ENCODE data around the gene GFRA3. TPM values are rescaled to one million over a fixed set of nuclear protein-coding genes. Genes with fewer than 3 reads are reported as not detected.

The GFRA3 gene
- total RNA-seq, 1 experiment from 2014 or later = 1.6 TPM

DNA sequence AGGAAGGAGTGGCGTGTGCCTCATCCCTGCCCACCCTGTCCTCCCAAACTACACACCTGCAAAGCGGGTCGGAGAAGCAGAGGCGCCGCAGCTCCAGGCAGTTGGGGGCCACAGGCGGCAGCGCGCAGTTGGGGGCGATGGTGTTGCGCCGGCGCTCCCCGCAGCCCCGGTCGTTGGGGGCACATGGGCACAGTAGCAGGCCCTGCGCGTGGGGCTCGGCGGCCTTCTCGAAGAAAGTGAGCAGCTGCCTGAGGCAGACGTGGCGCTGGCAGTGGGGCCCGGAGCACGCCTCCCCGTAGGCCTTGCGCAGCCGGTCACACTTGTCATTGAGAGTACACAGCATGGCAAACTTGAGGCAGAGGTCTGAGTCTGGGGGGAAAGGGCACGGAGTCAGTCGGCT lies 16.8 kb downstream of the GFRA3 start:
- H2BK120ac ChIP-seq (ENCODE audit: low read depth, low read length, poor library complexity, severe bottlenecking) = no peak overlapping the region
- no CpG with 5 or more reads among the region's 29 CpGs for WGBS (ENCODE audit: extremely low coverage, insufficient read length, low lambda C conversion rate)
- H3K9me3 Mint-ChIP-seq = no peaks in the 10 kb centered on the region
- H3K27ac ChIP-seq (ENCODE audit: insufficient read length, low read depth, low read length) = no peak overlapping the region
- H2AK5ac ChIP-seq (ENCODE audit: insufficient read length, low read length) = no peak overlapping the region
- no peak overlapping the region for H2BK20ac ChIP-seq (ENCODE audit: low read depth, low read length, poor library complexity, severe bottlenecking)
- TF ChIP-seq CTCF (conservative IDR thresholded peaks at IDR 0.05) = no peak
- H3T11ph ChIP-seq (ENCODE audit: low read length) = no peak overlapping the region
- H4K91ac ChIP-seq (ENCODE audit: insufficient read length, low read depth, low read length) = no peak overlapping the region
- H3K14ac ChIP-seq (ENCODE audit: insufficient read depth, low read length) = no peak overlapping the region; the same call in 1 of the 2 replicates
- H3K9me3 ChIP-seq (ENCODE audit: control insufficient read depth, low read depth, low read length) = no peaks in the 10 kb centered on the region
- no peak overlapping the region for H2BK12ac ChIP-seq (ENCODE audit: insufficient read length, low read depth, low read length)
- no peak overlapping the region for H3K27ac Mint-ChIP-seq
- peaks cover 2% of the 10 kb centered on the region for H3K23me2 ChIP-seq (ENCODE audit: insufficient read length, low read depth, low read length, poor library complexity, severe bottlenecking)
- H3K4me1 ChIP-seq (ENCODE audit: insufficient read depth, low read length) = no peaks in the 10 kb centered on the region
- no peak overlapping the region for H4K8ac ChIP-seq (replicated peaks; ENCODE audit: insufficient read length, low read depth, low read length)
- no peak overlapping the region for H3K4ac ChIP-seq (ENCODE audit: low read depth, low read length)
- H2BK5ac ChIP-seq (ENCODE audit: insufficient read length, low read length) = no peak overlapping the region
- DNase-seq = no peak
- peaks cover 11% of the 10 kb centered on the region for H3K27me3 Mint-ChIP-seq (ENCODE audit: low read depth)
- H3K23ac ChIP-seq (ENCODE audit: insufficient read length, low read depth, low read length) = no peak overlapping the region
- no peak overlapping the region for H2AFZ ChIP-seq (ENCODE audit: low read length)
- no peak overlapping the region for H3K4me2 ChIP-seq (ENCODE audit: insufficient read depth, insufficient read length, low read length)
- H3K4me1 Mint-ChIP-seq = peaks cover 4 to 7% of the 10 kb centered on the region in 2 experiments; a peak in 3 of 4 replicates
- H2BK15ac ChIP-seq (ENCODE audit: low read depth, low read length) = no peak overlapping the region; the same call in 1 of the 2 replicates
- H3K79me2 ChIP-seq (ENCODE audit: insufficient read depth, low read length) = no peaks in the 10 kb centered on the region
- H3K27me3 ChIP-seq (ENCODE audit: insufficient read depth, low read length) = no peaks in the 10 kb centered on the region
- H3K9ac ChIP-seq (ENCODE audit: extremely low read depth, insufficient read length, low read length) = no peak overlapping the region
- no peaks in the 10 kb centered on the region for H3K79me1 ChIP-seq (ENCODE audit: insufficient read depth, low read depth, low read length, poor library complexity, severe bottlenecking)
- H4K20me1 ChIP-seq (ENCODE audit: control insufficient read depth, insufficient read depth, insufficient read length) = no peaks in the 10 kb centered on the region
- no peaks in the 10 kb centered on the region for H3K36me3 Mint-ChIP-seq (ENCODE audit: insufficient read depth in 1 of 3, low read depth in 3 of 3)
- no peak overlapping the region for H3K18ac ChIP-seq (ENCODE audit: insufficient read length, low read depth, low read length)
- no peak overlapping the region for H4K5ac ChIP-seq (ENCODE audit: insufficient read length, low read depth, low read length)
- no peak overlapping the region for H3K56ac ChIP-seq (ENCODE audit: insufficient read length, low read depth, low read length)
- no peak overlapping the region for H3K4me3 Mint-ChIP-seq
